HCT116 (cell line): Measurements from ENCODE around the gene GOLGA3. TPM values are rescaled to one million over a fixed set of nuclear protein-coding genes. Genes with fewer than 3 reads are reported as not detected.

Experiments used
- ATAC-seq: fragments of 200-7000 bp; cut with Tn5 transposase; 2 replicates; pipeline ENCODE4 v1.9.1; 2020; ENCODE audit warnings: mild to moderate bottlenecking, moderate library complexity
- BruUV-seq: library from RNA; stranded (reverse); fragments of 400-500 nt; replicated peaks from 2 replicates; lab custom pipeline; 2021; lab: Mats Ljungman, UMichigan
- CTCF ChIA-PET: fragments of 300-600 bp; sonication (Branson Sonifier 250); formaldehyde crosslinking; loops from one replicate; lab custom pipeline; 2021; ENCODE audit warnings: antibody characterized with exemption; lab: Charles Lee
- POLR2A ChIA-PET: fragments of 300-600, 350-600 bp; sonication (Branson Sonifier 250); formaldehyde crosslinking; loops from one replicate; lab custom pipeline; 2021; ENCODE audit warnings: antibody characterized with exemption; lab: Charles Lee
- RAD21 ChIA-PET, 2 experiments: fragments of 300-600 bp; sonication (Branson Sonifier 250); formaldehyde crosslinking; loops; one replicate each; lab custom pipeline; 2023; ENCODE audit warnings: low total read pairs in 2 of 2; ENCODE audit not compliant: uncharacterized antibody in 2 of 2, unreplicated experiment in 2 of 2, low non-redundant PET in 1 of 2; lab: Charles Lee
- DNase-seq: peaks from one replicate; pipeline ENCODE4 v3.0.0-alpha.2; 2010; ENCODE audit warnings: low read depth, low spot score
- H2AFZ ChIP-seq: fragments of 200-600 bp; shearing (Covaris generic), sonication (generic); 2 replicates; pipeline ENCODE4 v1.6.1; 2017; ENCODE audit warnings: low read depth, mixed run types, mixed read lengths, antibody characterized with exemption, low read length; ENCODE audit not compliant: poor library complexity, severe bottlenecking
- H3K27ac ChIP-seq: 2 replicates; pipeline ENCODE4 v1.5.1; 2012; ENCODE audit warnings: low read depth, low read length
- H3K27me3 ChIP-seq: fragments of 200-600 bp; sonication (generic); 2 replicates; pipeline ENCODE4 v1.6.1; 2016; ENCODE audit warnings: mixed run types, low read length, mixed read lengths; ENCODE audit not compliant: insufficient read depth
- H3K36me3 ChIP-seq, 2 experiments: fragments of 200-500 bp in 1 of 2; fragments of 200-600 bp in 1 of 2; sonication (Bioruptor generic) in 1 of 2; sonication (generic) in 1 of 2; 2 replicates each; pipeline versions ENCODE4 v1.5.1 to v1.6.1; 2014 to 2016; ENCODE audit warnings: low read length in 2 of 2, inconsistent platforms in 1 of 2, mixed read lengths in 1 of 2, mixed run types in 1 of 2; ENCODE audit not compliant: insufficient read depth in 2 of 2, control insufficient read depth in 1 of 2
- H3K4me1 ChIP-seq, 2 experiments: fragments of 200-600 bp in 1 of 2; sonication (generic) in 1 of 2; 2 replicates each; pipeline versions ENCODE4 v1.5.1 to v1.6.1; 2012 to 2017; ENCODE audit warnings: low read length in 2 of 2, inconsistent platforms in 1 of 2, mild to moderate bottlenecking in 1 of 2, mixed read lengths in 1 of 2, mixed run types in 1 of 2, moderate library complexity in 1 of 2; ENCODE audit not compliant: insufficient read depth in 2 of 2, control insufficient read depth in 1 of 2
- H3K4me2 ChIP-seq: fragments of 200-600 bp; sonication (generic); 2 replicates; pipeline ENCODE4 v1.6.1; 2017; ENCODE audit warnings: mixed run types, low read length, mixed read lengths
- H3K4me3 ChIP-seq, 2 experiments: fragments of 200-600 bp in 1 of 2; sonication (generic) in 1 of 2; replicated peaks in 1 of 2; 2 replicates each; pipeline ENCODE4 v1.5.1; 2011 to 2016; ENCODE audit warnings: low read length in 2 of 2, control low read depth in 1 of 2, low read depth in 1 of 2, mild to moderate bottlenecking in 1 of 2, mixed read lengths in 1 of 2, mixed run types in 1 of 2
- H3K79me2 ChIP-seq: fragments of 200-600 bp; sonication (generic); 2 replicates; pipeline ENCODE4 v1.6.1; 2017; ENCODE audit warnings: mild to moderate bottlenecking, mixed run types, low read length, moderate library complexity, mixed read lengths; ENCODE audit not compliant: insufficient read depth
- H3K9ac ChIP-seq: fragments of 200-600 bp; sonication (generic); 2 replicates; pipeline ENCODE4 v1.6.1; 2016; ENCODE audit warnings: low read length, mixed read lengths
- H3K9me2 ChIP-seq: fragments of 200-600 bp; sonication (generic), shearing (Covaris generic); 2 replicates; pipeline ENCODE4 v1.6.1; 2017; ENCODE audit warnings: mixed run types, mild to moderate bottlenecking, moderate library complexity; ENCODE audit not compliant: insufficient read depth
- H3K9me3 ChIP-seq, 2 experiments: fragments of 200-500 bp in 1 of 2; fragments of 200-600 bp in 1 of 2; sonication (Bioruptor generic) in 1 of 2; sonication (generic) in 1 of 2; 2 replicates each; pipeline ENCODE4 v1.6.1; 2014 to 2017; ENCODE audit warnings: low read length in 2 of 2, mixed read lengths in 2 of 2, inconsistent platforms in 1 of 2, low read depth in 1 of 2, mild to moderate bottlenecking in 1 of 2, mixed run types in 1 of 2, moderate library complexity in 1 of 2; ENCODE audit not compliant: control insufficient read depth in 1 of 2, insufficient read depth in 1 of 2
- H4K20me1 ChIP-seq: fragments of 200-600 bp; sonication (generic), shearing (Covaris generic); 2 replicates; pipeline ENCODE4 v1.6.1; 2017; ENCODE audit warnings: mixed run types, mild to moderate bottlenecking, moderate library complexity; ENCODE audit not compliant: insufficient read depth
- CBX3 ChIP-seq: IDR thresholded peaks from 2 replicates; pipeline ENCODE4 v1.6.1; 2012; ENCODE audit warnings: low read depth
- EGR1 ChIP-seq: IDR thresholded peaks from 2 replicates; pipeline ENCODE4 v1.6.1; 2012; ENCODE audit warnings: low read depth
- ELF1 ChIP-seq: IDR thresholded peaks from 2 replicates; pipeline ENCODE4 v1.6.1; 2012; ENCODE audit warnings: low read depth, borderline replicate concordance
- EZH2 ChIP-seq: fragments of 200-600 bp; sonication (generic); IDR thresholded peaks from 2 replicates; pipeline ENCODE4 v1.6.1; 2017; ENCODE audit warnings: antibody characterized with exemption, mixed run types
- EZH2phosphoT487 ChIP-seq: fragments of 200-600 bp; IDR thresholded peaks from 2 replicates; pipeline ENCODE4 v1.6.1; 2018; ENCODE audit warnings: antibody characterized with exemption, borderline replicate concordance
- FOSL1 ChIP-seq: IDR thresholded peaks from 2 replicates; pipeline ENCODE4 v1.6.1; 2012; ENCODE audit warnings: low read depth
- POLR2A ChIP-seq: IDR thresholded peaks from 2 replicates; pipeline ENCODE4 v1.7.0; 2011; ENCODE audit warnings: borderline replicate concordance; ENCODE audit not compliant: insufficient read depth, insufficient read length; ENCODE audit errors: extremely low read depth
- SIN3A ChIP-seq: IDR thresholded peaks from 2 replicates; pipeline ENCODE4 v1.6.1; 2012; ENCODE audit warnings: low read depth
- SP1 ChIP-seq: IDR thresholded peaks from 2 replicates; pipeline ENCODE4 v1.6.1; 2012; ENCODE audit warnings: low read depth
- TCF7L2 ChIP-seq: IDR thresholded peaks from 2 replicates; pipeline ENCODE4 v1.7.0; 2011; ENCODE audit warnings: borderline replicate concordance, inconsistent platforms; ENCODE audit not compliant: insufficient read depth, insufficient read length; ENCODE audit errors: extremely low read depth
- YY1 ChIP-seq: IDR thresholded peaks from 2 replicates; pipeline ENCODE4 v1.6.1; 2011; ENCODE audit warnings: low read length, low read depth, moderate library complexity, mild to moderate bottlenecking; ENCODE audit not compliant: insufficient replicate concordance; ENCODE audit errors: extremely low read depth
- intact Hi-C: fragments of 100-400 bp; cut with micrococcal nuclease; formaldehyde crosslinking; loops from 2 replicates; pipeline ENCODE4 v1.10.0; 2022
- total RNA-seq: library from RNA; stranded (reverse); gene quantifications from one replicate; pipeline ENCODE4 v1.2.1, GENCODE V29; 2021; ENCODE audit not compliant: unreplicated experiment
- TF ChIP-seq, protein P1 (sequence below): IDR thresholded peaks from 2 replicates; pipeline ENCODE4 v1.6.1; 2012
- TF ChIP-seq, protein P2 (sequence below): IDR thresholded peaks from 2 replicates; pipeline ENCODE4 v1.6.1; 2012

The GOLGA3 gene
- total RNA-seq, 1 experiment from 2014 or later, result 35.1 TPM

DNA sequence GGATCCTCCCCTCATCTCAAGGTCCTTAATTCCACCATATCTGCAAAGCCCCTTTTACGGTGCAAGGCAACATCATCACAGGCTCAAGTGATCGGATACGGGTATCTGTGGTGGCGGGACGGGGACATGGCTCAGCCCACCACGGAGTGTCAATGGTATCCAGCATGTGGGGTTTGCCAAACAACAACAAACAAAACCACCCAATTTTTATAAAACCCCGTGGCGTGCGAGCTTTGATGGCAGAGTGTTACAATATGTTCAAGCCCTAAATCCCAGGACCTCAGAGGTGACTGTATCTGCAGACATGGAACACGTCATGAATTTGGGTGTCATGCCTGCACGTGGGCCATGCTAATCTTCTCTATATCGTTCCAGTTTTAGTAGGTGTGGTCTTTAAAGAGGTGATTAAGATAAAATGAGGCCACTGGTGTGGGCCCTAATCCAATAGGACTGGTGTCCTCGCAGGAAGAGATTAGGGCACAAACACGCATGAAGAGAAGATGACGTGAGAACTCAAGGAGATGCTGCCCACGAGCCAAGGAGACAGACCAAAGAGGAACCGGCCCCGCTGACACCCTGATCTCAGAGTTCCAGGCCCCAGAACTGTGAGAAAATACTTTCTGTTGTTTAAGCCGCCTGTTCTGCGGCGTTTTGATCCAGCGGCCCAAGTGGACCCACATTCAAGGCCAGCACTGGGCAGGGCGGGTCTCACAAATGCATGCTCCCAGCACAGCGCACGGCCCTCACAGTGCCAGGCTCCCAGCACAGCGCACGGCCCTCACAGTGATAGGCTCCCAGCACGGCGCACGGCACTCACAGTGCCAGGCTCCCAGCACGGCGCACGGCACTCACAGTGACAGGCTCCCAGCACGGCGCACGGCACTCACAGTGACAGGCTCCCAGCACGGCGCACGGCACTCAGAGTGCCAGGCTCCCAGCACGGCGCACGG, 6.7 kb upstream of the GOLGA3 start:
- POLR2A ChIA-PET, result no interaction called here
- BruUV-seq, result no TSS peak
- TF ChIP-seq POLR2A, result no peak
- no peak for TF ChIP-seq EZH2
- TF ChIP-seq FOSL1, result no peak
- no peak for TF ChIP-seq EGR1
- TF ChIP-seq EZH2phosphoT487, result no peak
- TF ChIP-seq TCF7L2, result no peak
- TF ChIP-seq CBX3, result no peak
- TF ChIP-seq, protein P1, sequence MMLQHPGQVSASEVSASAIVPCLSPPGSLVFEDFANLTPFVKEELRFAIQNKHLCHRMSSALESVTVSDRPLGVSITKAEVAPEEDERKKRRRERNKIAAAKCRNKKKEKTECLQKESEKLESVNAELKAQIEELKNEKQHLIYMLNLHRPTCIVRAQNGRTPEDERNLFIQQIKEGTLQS, result no peak
- TF ChIP-seq YY1, result no peak
- TF ChIP-seq ELF1, result no peak
- TF ChIP-seq SIN3A, result no peak
- TF ChIP-seq, protein P2, sequence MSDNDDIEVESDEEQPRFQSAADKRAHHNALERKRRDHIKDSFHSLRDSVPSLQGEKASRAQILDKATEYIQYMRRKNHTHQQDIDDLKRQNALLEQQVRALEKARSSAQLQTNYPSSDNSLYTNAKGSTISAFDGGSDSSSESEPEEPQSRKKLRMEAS, result no peak
- no peak for TF ChIP-seq SP1
- intact Hi-C loops, result no loop called here
- Histone ChIP-seq H3K4me1 (no peaks in the 10 kb centered on the region), H4K20me1 (no peaks in the 10 kb centered on the region), H3K36me3 (no peaks in the 10 kb centered on the region), H3K9me2 (no peaks in the 10 kb centered on the region), H3K27me3 (no peaks in the 10 kb centered on the region), H3K4me3 (no peak overlapping the region), H3K79me2 (no peaks in the 10 kb centered on the region), H3K27ac (no peak overlapping the region), H2AFZ (no peak overlapping the region), H3K9ac (no peak overlapping the region), H3K4me2 (no peak overlapping the region), H3K9me3 (no peaks in the 10 kb centered on the region)
- RAD21 ChIA-PET, result no interaction called here
- CTCF ChIA-PET, result no interaction called here
- ATAC-seq (no peak), DNase-seq (no peak)
